GM19438 (cell line): Measurements from ENCODE around the gene SLC44A5.
"Not testable (repeated sequence)": the region's sequence is repeated elsewhere in the genome, so short reads cannot be mapped to it uniquely, and the experiment has no call there.

Experiments used
- ATAC-seq: cut with Tn5 transposase; IDR thresholded peaks from one replicate; pipeline ENCODE4 v1.9.1; 2021; ENCODE audit warnings: low read depth; ENCODE audit not compliant: unreplicated experiment

Gene SLC44A5

DNA sequence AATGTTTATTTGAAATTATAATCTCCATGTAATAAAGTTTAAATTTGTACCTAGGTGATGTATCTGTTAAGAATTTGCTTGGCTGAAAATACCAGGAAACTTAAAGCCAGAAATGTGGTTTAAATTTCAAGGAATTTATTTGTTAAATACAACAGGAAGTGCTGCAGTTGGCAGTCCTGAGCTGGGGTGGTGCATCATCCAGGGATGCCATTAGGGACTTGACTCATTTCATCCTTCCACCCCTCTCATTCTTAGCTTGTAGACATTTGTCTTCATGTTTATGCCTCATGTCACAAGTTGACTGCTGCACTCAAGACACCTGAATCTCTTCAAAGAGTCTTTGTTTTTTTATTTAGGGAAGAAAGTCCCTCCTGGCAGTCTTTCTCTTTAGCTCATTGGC, 300.8 kb downstream of the SLC44A5 start:
- no peak for ATAC-seq

DNA sequence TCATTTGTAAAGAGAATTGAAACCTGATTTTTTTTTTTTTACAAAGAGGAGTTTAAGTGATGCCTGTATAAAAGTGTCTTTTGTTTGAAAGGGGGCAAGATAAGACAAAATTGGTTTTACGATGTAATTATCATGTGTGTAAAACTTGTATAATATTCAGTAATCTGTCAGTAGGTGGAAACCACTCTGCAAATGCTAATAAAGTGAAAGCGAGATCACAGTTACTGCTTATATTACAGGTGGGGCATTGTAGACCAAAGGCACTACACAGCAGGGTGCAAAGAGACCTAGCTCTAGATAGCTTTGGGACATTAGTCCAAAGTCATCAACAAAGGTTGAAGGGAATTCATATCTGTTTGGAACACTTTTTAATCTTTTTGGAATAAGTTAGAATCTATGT, 302.5 kb downstream of the SLC44A5 start:
- no peak for ATAC-seq

DNA sequence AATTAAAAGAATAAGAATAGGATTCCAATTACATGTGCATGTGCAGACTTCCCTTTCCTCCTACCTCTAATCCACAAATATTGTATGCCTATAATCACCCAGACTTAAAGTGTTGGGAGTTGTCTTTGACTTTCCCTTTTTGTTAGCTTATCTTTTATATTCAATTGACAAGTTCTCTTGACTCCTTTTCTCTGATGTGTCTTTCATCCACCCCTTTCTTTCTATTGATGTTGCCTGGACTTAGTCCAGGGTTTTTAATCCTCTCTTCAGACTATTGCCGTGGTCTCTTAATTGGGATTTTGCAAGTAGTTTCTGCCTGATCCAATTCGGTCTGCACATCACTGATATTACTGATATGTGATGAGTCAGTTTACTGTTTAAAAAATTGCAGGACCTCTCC, 305.9 kb downstream of the SLC44A5 start:
- no peak for ATAC-seq

DNA sequence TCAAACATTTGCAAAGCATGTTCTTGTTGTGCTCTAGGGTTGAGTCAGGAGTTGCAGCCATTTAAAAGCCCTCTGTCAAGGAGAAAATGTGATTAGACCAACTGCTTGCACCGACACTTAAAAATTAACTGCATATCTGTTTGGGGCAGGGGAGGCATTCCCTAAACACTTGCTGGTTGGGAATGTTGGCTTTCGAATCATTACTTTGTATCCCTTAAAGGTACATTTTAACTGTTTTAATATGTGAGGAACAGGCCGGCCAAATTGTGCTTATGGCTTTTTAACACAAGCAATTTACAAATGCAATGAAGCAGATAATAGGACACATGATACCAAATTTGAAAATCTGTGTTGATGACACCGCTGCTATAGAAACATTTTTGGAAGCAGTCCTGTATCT, 317.6 kb downstream of the SLC44A5 start:
- ATAC-seq: no peak

DNA sequence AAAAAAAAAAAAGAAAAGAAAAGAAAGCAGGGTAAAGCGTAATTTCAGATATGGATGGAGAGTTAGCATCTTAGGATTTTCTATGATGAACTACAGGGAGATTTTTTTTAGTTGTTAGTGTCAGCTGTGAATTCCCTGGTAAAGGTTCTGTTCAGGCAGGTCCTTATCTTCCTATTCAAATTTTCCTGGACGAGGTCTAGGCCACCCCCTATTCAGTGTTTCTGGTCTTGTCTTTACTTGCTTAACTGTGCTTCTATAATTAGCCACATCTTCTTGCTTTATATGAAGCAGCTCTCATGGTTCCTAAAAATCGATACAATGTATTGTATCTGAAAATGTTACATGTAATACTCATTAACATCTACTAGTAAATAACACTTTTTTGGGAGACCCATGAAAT, 318.9 kb downstream of the SLC44A5 start:
- ATAC-seq: no peak

DNA sequence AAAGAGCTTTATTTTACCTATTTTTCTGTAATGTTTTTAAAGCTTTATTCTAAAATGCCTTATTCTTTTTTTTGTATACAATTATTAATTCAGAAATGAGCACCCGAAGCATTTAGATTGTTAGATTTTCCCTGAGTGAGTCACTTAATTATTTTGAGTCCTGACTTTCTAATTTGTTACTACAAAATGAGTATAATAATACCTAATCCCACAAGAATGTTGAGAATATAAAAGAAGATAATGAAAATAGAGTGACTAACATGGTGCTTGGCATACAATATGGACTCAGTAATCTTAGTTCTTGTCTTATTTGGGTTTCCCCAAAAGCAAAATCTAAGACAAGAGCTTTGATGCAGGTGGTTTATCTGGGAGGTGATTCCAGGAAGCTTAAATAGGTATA, 334.5 kb downstream of the SLC44A5 start:
- no peak for ATAC-seq

DNA sequence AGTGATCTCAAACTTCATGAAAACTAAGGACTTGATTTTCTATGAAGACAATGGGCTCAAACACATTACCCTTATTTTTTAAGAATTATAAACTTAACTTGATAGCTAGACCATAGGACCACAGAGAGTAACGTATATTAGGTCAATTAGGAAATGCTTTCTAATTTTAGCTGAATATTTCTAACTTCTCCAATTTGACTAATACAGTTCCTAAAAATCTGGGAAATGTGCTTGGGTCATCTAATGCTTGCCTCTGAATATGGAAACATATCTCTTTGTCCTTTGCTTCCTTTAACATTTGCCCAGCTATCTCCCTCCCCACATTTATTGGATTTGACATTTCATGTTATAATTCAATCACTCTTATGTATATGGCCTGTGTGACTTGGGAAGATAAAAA, 335.3 kb downstream of the SLC44A5 start:
- ATAC-seq: no peak

DNA sequence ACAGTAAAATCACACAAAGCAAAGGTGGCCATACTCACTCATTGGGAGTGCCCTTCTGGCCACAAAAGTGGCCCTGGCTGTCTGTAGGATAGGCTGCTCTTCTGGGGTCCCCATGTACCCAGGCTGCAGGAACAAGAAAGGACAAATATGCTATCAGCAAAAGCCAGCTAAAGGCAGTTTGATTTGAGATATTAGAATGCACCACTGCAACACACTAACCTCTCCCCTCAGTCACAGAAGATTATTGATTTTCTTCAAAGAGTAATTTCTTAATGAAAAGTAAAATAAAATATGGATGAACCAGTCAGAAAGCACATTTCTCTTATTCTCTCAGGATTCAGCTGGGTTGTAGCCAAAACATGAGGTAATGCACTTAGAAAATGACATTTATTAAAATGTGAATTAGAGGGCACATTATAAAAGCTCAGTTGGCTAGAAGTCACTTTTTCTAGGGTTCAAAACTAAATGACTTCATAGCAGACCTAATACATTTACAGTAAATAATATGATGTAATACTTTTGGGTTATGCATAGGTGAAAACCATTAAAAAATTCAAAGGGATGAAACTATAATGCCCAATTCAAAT, 335.9 kb downstream of the SLC44A5 start:
- no peak for ATAC-seq

GRCh38 chr1:75273110-75273509, 337.8 kb downstream of the SLC44A5 start:
- no peak for ATAC-seq

DNA sequence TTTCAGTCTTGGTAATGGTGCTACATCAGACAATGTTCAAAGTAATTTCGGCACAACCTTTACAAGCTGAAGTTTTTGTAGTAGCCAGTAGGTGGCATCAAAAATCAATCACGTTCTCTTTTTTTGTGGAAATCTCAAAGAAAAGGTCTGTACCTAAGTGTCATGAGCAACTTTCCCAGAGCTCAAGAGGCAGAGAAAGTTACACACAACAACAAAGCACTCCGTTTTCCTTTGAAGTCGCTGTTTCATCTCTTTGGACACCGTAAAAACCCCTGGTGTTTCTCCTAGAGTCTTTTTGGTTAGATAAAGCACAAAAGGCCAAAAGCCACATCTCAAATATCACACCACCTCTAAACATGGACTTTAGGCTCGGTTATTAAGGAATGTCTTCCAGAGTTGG, 345.1 kb downstream of the SLC44A5 start:
- peak; percentile 87 for ATAC-seq

DNA sequence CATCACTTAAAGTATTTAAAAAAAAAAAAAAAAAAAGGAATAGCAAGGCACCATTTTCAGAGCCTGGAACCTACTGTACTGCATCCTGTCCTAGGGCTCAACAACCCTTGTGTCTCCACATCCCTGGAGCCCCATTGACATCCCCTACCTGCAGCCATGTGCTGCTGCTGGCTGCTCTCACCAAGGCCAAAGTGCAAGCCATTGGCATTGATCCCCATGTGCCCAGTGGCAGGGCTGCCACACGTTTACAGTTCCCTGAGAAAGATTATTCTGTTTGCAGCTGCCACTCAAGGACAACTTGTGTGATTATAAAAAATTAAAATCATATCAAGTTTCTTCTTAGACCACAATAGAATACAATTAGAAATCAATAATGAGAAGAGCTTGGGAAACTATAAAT, 346.8 kb downstream of the SLC44A5 start:
- ATAC-seq: no peak

DNA sequence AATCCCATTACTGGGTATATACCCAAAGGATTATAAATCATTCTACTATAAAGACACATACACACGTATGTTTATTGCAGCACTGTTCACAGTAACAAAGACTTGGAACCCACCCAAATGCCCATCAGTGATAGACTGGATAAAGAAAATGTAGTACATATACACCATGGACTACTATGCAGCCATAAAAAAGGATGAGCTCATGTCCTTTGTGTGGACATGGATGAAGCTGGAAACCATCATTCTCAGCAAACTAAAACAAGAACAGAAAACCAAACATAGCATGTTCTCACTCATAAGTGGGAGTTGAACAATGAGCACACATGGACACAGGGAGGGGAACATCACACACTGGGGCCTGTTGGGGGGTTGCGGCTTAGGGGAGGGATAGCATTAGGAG, 347.3 kb downstream of the SLC44A5 start:
- ATAC-seq: not testable (repeated sequence)

GRCh38 chr1:75261946-75262345, 349.0 kb downstream of the SLC44A5 start:
- not testable (repeated sequence) for ATAC-seq

GRCh38 chr1:75258351-75258750, 352.6 kb downstream of the SLC44A5 start:
- ATAC-seq: no peak

- no peak for ATAC-seq
Observed at GRCh38 chr1:75257424-75257823, 353.5 kb downstream of the SLC44A5 start.

GRCh38 chr1:75250114-75250513, 360.8 kb downstream of the SLC44A5 start:
- not testable (repeated sequence) for ATAC-seq

DNA sequence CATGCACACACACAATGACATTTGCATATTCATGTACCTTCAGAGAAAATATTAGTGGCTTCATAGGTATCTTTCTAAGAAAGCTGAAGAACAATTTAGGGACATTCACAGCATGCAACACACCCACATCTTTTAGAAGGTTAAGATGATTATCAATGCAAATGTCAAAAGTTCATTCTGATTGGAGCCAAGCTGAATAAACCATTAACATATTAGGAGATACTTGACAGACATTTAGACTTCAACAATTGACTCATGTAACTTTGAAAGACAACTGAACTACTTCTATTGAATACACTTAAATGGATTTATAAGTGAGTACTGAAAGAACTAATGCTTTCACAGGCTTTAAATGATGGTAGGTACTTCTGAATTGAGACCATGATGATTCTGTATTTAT, 365.7 kb downstream of the SLC44A5 start:
- ATAC-seq: no peak

GRCh38 chr1:75243124-75243523, 367.8 kb downstream of the SLC44A5 start:
- no peak for ATAC-seq

DNA sequence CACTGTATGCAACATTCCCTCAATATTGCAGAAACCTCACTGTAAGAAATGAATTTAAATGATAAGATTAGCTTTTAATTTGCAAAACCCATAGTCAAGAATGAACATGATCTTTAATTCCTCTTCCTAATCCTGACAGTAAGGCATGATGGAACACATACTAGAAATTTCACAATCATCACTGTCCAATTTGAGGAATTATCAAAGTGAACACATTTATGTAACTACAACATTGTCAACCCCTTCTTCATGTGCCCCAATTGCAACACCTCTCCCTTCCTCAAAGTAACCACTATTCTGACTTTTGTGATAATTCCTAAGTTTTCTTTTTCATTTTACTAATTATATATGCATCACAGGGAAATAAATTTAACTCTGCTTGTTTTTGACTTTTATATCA, 373.6 kb downstream of the SLC44A5 start:
- ATAC-seq: no peak

DNA sequence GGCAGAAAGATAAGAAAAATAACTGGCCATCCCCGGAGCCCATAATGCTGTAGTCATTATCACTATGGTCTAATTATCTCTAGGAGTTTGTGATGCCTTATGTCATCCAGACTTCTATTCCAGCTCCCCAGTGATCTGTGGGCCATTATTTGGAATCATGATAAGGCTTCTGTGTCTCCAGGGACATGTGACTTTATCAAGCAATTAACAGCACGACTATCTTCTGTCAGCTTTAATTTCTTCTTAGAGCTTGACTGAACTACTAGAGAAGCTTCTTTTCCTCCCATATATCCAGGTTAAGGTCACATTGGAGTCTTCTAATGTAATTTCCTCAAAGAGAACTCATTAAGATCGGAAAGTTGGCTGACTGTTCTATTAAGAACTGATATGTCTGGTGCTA, 376.4 kb downstream of the SLC44A5 start:
- ATAC-seq: no peak

DNA sequence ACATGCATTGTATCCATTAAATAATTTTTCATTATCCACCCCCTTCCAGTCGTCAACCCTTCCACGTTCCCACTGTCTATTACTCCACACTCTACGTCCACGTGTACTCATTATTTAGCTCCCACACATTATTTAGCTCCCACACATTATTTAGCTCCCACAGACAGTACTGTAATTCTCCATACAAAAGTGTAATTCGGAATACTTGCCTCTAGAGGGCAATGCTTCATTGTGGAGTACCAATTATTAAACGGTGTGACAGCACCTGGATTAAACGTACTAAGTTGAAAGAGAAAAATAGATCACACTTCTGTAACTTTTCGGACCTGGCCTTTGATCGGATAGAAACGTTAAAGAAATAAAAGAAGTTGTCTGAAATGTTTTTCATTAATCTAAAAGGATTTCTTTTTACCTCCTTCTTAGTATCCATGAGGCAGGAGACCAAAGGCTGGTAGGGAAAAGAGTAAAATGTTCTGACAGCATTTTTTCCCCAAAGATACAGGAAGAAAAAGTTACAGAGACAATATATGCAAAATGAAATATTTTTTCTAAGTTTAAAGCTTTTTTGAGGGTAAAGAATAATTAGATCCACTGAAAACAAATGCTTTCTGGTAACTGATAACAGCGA, 377.5 kb downstream of the SLC44A5 start:
- ATAC-seq: peak; percentile 89

GRCh38 chr1:75220072-75220471, 390.8 kb downstream of the SLC44A5 start:
- ATAC-seq: no peak

- no peak for ATAC-seq
Observed at GRCh38 chr1:75214017-75214416, 396.9 kb downstream of the SLC44A5 start.
